CD4-positive, alpha-beta T cell treated with Interleukin-17A for 4 hours (primary cell): Measurements from ENCODE around the gene VPS51.
"Not testable (repeated sequence)": the region's sequence is repeated elsewhere in the genome, so short reads cannot be mapped to it uniquely, and the experiment has no call there.

Experiments
- DNase-seq: peaks from one replicate; pipeline ENCODE4 v3.0.0-alpha.2; 2020; ENCODE audit warnings: mixed read lengths

The VPS51 gene

DNA sequence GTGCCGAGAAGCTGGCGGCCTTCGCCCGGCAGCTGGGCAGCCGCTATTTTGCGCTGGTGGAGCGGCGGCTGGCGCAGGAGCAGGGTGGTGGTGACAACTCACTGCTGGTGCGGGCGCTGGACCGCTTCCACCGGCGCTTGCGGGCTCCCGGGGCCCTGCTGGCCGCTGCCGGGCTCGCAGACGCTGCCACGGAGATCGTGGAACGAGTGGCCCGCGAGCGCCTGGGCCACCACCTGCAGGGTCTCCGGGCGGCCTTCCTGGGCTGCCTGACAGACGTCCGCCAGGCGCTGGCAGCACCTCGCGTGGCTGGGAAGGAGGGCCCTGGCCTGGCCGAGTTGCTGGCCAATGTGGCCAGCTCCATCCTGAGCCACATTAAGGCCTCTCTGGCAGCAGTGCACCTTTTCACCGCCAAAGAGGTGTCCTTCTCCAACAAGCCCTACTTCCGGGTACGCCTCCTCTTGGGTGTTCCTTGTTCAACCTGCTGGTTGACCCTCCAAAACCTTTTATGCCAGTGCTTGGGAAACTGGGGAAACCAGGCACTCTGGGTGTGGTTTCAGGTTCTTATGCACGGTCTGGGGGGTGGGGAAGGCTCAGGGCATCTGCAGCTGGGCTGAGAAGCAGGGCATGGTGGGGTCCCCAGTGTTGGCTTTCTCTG, 12.6 kb downstream of the VPS51 start:
- no peak for DNase-seq

DNA sequence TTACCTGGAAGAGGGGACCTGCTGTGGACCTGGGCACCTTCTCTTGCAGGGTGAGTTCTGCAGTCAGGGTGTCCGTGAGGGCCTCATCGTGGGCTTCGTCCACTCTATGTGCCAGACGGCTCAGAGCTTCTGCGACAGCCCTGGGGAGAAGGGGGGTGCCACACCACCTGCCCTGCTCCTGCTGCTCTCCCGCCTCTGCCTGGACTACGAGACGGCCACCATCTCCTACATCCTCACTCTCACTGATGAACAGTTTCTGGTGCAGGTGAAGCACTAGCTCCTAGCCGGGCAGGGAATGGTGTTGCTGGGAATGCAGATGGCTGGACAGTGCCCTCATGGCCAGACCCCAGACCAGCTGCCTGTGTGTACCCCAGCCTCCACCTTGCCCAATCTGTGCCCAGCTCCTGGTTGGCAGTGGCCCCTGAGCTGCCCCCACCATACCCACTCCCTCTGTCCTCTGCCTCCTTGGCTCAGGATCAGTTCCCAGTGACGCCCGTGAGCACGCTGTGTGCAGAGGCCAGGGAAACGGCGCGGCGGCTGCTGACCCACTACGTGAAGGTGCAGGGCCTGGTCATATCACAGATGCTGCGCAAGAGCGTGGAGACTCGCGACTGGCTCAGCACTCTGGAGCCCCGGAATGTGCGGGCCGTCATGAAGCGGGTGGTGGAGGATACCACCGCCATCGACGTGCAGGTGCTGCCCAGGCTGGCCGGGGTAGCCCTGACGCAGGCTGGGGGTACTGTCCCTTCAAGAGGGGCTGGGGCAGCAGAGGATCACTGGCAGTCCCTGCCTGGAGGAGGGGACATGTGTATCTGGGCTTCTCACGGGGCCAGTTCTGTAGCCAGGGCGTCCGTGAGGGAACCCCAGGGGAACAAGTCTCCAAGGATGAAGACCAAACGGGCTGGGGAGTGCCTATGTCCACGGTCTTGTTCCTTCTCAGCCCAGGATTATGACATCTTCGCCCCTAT, 13.5 kb downstream of the VPS51 start:
- DNase-seq: no peak

DNA sequence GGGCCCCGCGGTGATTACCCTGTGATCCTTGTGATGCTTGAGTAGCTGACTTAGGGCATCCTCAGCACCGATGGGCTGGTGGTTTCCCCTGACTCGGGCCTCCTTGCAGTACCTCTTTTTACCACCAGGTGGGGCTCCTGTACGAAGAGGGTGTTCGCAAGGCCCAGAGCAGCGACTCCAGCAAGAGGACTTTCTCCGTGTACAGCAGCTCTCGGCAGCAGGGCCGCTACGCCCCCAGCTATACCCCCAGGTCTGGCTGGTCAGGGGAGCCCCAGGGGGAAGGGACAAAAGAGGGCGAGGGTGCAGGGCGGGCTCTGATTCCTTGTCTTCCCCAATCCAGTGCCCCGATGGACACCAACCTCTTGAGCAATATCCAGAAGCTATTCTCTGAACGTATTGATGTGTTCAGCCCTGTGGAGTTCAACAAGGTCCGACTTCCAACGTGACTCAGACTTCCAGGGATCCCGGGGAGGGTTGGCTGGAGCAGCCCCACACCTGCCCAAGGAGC, 14.4 kb downstream of the VPS51 start:
- peak; percentile 94 for DNase-seq

DNA sequence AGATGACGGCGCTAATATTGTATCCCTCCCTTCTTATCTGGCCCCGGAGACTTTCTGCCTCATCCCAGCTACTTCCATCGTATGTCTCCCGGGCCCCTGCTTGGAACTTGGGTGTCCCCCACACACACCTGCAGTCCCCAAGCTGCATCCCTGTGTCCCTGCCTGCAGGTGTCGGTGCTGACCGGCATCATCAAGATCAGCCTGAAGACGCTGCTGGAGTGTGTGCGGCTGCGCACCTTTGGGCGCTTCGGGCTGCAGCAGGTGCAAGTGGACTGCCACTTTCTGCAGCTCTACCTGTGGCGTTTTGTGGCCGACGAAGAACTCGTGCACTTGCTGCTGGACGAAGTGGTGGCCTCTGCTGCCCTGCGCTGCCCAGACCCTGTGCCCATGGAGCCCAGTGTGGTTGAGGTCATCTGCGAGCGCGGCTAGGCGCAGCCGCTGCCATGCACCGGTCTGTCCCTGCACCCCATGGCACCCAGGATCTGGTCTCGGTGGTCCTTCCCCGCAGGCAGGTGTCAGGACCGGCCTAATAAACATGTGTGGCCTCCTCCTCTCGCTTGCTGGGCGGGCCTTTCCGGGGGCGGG, 15.2 kb downstream of the VPS51 start:
- DNase-seq: no peak

DNA sequence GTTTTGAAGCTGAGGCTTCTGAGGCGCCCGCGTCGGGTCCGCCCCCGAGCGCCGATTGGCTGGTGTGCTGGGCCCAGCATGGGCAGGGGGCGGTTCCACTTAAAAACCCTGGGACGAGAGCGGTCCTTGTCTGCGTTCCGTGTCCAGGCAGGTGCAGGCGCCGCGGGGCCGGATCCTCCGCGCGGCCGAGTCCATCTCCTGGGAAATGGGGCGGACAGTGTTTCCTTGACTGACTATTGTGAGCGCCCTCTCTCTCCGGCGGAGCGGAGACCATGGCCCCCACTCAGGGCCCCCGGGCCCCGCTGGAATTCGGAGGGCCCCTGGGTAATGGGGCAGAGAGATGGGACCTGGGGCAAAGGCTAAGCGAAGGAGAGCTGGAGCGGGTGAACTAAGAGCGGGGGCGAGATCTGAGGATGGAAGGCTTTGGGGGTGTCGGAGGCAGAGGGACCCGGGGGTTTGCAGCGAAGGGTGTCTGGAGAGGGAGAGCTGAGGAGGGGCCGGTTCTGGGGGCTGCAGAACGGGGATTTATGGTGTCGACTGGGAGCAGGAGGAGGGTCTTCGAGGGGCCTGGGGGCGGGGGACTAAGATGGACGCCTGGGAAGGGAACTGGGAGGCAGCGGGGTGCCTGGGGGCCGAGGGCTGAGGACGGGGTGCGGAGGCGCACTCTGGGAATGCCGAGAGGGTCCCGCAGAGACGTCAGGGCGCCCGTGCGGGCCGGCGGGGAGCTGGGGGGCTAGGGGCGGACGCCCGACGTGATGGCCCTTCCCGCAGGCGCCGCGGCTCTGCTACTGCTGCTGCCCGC, 15.9 kb downstream of the VPS51 start, which contains the start of gene TM7SF2:
Gene TM7SF2 (plus strand): TSS at position 129 of the 802 bp plus-strand sequence. CDS start 144 bp downstream, at position 273.
- peak; percentile 99 for DNase-seq

DNA sequence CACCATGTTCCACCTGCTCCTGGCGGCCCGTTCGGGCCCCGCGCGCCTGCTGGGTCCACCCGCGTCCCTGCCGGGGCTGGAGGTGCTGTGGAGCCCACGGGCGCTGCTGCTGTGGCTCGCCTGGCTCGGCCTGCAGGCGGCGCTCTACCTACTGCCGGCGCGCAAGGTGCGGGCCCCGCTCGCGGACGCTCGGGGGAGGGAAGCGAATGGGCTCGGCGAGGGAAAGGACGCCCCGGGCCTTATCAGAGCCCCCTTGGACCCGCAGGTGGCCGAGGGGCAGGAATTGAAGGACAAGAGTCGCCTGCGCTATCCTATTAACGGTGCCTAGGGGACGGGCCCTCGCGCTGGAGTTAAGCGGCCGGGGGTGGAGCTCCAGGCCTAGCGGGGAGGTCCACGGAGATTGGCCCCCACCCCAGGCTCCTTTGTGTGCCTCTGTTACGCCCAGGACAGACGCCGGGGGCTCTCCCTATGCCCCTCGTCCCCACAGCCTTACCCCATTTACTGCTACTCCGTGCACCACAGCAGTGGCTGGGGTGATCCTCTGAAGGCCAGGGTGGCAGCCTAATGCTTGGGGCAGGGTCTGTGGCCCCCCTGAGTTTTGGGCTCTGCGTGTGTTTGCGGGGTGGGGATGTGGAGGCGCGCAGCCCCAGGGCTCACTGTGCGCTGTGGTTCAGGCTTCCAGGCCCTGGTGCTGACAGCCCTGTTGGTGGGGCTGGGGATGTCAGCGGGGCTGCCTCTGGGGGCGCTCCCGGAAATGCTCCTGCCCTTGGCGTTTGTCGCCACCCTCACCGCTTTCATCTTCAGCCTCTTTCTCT, 16.7 kb downstream of the VPS51 start:
- peak; percentile 87 for DNase-seq

DNA sequence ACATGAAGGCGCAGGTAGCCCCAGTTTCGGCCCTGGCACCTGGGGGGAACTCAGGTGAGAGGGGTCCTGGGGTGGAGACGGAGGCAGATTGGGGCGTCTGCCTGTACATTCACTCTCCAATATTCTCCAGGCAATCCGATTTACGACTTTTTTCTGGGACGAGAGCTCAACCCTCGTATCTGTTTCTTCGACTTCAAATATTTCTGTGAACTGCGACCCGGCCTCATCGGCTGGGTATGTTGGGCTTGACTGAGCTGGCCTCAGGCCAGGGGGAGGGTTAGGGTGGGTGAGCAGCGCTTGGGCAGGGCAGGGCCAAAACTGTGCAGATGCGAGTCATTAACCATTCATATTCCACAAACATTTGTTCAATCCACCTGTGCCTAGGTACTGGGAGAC, 17.3 kb downstream of the VPS51 start:
- no peak for DNase-seq

DNA sequence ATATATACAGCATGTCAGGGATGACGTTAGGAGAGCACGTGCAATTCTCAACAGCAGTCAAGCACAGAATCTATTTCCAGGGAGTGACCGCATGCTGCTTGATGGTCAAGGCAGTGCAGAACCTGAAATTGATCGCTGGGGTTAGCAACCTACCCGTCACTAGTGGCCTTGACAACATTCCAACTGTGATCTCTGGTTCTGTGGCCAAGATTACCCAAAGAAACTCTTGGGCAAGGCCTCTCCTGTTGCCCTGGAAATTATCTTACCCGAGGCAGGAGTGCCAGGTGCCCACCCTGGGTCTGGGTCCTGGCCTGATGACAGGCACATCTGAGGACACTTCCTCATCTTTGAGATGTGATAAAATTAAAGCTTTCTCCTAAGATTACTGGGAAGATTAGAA, 17.8 kb downstream of the VPS51 start:
- no peak for DNase-seq

DNA sequence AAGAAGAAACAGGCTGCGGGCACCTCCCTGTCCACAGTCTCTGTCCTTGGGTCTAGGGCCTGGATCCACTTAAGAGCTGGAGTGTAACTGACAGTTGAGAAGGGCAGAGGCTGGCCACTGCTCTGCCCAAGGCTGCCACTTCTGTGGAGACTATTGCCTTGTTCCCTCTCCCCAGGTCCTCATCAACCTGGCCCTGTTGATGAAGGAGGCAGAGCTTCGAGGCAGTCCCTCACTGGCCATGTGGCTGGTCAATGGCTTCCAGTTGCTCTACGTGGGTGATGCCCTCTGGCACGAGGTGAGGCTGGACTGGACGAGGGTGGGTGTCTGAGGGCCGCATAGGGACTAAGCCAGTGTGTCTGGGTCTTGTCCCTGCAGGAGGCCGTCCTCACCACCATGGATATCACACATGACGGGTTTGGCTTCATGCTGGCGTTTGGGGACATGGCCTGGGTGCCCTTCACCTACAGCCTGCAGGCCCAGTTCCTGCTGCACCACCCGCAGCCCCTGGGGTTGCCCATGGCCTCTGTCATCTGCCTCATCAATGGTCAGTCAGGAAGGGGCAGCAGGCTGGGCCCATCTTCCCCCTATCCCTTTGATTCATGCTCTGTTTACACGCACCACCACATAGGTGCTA, 18.6 kb downstream of the VPS51 start:
- no peak for DNase-seq

DNA sequence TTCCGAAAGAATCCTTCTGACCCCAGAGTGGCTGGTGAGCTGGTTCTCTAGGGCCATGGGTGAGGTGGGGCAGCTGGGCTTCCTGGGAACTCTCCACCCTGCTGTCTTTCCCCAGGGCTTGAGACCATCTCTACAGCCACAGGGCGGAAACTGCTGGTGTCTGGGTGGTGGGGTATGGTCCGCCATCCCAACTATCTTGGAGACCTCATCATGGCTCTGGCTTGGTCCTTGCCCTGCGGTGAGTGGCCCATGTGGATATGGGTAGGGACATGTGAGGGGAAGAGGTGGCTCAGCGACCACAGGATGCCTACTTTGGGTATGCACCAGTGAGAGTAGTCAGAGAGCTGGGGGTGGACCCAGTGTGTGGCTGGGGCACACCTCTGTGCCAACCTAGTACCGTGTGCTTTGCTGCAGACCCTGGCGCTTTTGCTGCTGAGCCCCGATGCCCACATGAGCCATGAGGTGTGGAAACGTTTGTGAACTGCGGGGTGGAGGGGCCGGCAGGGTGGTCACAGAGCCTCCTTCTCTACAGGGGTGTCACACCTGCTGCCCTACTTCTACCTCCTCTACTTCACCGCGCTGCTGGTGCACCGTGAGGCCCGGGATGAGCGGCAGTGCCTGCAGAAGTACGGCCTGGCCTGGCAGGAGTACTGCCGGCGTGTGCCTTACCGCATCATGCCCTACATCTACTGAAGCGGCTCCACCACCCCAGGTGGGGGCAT, 19.5 kb downstream of the VPS51 start:
- DNase-seq: no peak

DNA sequence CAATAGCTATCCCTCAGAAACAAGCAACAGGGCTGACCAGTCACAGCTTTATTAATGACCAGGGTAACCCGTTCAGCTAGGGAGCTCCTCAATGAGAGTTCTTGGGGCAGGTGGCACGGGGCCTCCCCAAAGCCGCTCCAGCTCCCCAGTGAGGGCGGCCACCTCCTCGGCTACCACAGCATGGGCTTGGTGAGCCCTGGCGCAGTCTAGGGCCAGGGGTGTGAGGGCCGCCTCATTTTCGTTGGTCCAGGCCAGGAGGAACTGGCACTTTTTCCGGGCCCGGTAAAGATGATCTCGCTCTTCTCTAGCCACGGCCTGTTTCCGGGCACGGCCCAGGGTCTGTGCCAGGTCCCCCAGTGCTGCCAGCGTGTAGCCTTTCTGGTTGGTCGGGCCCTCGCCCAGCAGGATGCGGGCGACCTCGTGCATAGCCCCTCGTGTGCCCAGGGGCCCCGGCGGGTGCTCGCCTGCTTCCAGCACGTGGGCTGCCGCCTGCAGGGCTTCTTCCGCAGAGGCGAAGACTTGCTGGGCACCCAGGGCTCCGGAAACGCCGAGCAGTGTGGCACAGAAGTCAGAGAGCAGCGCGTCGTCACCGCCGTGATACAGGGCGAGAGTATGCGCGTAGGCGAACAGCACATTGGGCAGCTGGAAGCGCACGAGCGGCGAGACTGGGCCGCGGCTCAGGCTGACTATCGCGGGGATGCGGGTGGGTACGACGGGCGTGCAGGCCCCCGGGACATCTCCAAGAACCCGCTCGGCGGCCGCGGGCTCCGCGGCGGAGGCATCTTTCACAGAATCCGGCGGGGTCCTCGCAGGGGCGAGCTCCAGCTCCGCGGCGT, 20.6 kb downstream of the VPS51 start:
- peak; percentile 65 for DNase-seq

DNA sequence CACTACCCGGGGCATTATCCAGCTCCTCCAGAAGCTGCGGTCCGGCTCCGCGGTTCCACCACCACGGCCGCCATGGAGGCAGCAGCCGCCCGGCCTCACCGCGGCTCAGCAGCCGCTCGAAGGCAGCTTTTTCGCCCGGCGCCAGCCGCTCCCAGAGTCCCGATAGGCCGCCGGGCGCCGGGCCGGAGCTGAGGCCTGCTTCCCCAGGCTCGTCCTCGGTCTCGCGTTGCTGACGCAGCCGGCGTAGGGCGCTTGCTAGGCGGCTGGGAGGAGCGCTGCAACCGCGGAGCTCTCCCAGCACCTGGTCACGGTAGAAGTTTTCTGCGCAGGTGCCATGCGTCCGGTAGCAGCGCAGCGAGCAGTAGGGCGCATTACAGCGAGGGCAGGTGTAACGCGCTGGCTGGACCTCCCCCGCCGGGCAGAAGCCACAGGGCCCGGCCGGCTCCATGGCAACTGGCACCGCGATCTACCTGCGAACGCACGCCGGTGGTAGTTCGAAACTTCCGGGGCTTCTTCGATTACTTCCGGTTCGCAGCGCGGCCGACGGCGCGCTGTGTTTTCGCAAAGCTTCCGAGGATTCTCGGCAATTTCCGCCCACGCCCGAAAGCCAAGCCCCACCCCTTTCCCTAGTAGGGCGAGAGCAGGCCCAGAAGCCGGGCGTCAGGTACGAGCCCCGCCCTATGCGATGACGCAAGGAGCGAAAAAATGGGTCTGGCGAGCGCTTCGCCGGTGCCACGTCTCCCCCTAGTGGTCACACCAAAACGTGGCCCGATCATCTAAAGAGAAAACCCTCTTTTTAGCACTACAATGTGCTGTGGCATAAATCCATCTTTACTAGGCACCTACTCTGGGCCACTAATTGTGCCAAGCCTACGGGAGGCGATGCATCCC, 21.4 kb downstream of the VPS51 start, which contains the start of gene ZNHIT2:
Gene ZNHIT2 (minus strand): TSS at position 496 of the 891 bp plus-strand sequence. CDS start 48 bp downstream, at position 448.
- DNase-seq: peak; percentile 100

DNA sequence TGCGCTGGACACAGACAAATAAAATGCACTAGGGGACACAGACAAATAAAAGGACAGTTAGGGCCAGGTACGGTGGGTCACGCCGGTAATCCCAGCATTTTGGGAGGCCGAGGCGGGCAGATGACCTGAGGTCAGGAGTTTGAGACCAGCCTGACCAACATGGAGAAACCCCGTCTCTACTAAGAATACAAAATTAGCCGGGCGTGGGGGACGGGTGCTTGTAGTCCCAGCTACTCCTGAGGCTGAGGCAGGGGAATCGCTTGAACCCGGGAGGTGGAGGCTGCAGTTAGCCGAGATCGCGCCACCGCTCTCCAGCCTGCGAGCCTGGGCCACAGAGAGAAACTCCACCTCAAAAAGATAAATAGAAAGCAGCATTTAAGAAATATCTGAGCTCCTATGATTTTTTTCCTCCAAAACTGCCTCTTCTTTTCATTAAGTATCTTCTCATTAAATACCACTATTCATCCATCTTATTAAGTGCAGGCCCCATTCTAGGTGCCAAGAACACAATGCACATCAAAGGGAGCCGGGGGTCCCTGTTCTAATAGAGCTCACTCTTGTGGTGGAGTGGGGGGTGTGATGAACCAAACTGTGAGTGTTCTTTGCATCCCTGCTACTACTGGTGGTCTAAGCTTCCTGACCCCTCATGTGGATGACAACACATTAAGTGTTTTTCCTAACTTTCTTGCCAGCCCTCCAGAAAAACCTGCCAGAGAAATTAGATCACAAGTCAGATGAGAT, 22.3 kb downstream of the VPS51 start:
- no peak for DNase-seq

DNA sequence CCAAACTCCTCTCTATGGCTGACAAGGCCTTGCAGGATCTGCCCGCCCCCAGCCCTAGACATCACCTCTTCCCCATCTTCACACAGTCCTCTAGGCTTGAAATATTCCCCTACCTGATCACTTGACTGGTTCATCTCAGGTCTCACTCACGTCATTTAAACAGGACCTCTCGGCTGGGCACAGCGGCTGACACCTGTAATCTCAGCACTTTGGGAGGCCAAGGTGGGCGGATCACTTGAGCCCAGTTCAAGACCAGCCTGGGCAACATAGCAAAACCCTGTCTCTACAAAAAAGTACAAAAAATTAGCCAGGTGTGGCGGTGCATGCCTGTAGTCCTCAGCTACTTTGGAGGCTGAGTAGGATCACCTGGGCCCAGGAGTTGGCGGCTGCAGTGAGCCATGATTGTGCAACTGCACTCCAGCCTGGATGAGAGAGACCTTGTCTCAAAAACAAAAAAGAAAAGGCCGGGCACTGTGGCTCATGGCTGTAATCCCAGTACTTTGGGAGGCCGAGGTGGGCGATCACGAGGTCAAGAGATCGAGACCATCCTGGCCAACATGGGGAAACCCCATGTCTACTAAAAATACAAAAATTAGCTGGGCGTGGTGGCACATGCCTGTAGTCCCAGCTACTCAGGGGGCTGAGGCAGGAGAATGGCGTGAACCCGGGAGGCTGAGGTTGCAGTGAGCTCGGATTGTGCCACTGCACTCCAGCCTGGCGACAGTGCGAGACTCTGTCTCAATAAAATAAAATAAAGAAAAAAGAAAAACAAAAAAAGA, 23.1 kb downstream of the VPS51 start:
- DNase-seq: not testable (repeated sequence)

DNA sequence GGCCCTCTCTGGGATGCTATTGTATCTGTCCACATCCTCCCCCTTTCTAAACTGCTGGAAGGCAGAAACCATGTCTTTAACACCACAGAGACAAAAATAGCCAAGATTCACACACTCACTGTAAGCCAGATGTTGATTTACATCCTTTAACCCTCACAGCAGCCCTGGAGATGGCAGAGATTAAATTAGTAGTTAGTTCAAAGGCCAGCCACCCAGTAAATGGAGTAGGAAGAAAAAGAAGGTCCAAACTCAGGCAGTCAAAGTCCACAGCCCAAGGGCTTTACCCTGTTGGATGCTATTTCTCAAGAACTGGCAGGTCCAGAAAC, 23.6 kb downstream of the VPS51 start:
- DNase-seq: no peak

DNA sequence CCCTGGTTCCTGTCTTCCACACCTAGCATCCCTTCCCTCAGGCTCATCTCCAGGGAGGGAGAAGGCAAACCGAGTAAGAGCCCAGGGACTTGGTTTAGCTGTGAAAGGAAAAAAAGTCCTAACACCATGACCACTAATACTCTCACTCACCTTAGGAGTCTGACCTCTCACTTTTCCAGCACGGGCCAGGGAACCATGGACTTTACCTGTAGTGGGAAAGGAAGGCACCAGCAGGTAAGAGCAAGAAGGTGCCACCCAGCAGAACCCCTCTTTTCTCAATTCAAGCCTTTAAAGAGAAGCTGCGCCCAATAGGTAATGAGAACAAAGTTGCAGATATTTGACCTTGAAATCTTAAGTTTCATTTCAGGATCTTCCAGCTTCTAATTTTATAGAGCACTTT, 24.8 kb downstream of the VPS51 start:
- no peak for DNase-seq

DNA sequence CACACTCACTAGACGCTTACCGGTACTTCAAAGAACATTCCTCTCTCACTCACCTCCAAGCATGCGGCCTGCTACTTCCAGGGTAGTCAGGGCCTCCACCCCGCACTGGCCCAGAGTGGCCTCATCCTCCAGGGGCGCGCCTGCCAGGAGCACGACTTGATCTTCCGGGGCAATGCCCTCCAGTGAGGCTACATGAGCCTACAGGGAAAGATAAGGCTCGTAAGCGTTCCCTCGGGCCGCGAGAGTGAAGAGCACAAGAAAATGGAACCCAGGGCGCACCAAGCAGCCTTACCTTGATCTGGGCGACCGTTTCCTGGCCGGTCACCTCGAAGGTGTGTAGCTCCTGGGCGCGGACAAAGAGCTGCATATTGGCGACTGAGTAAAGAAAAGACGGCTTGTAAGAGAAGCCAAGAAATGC, 25.4 kb downstream of the VPS51 start:
- DNase-seq: peak; percentile 19
